PC-9 (cell line): ENCODE measurements around the gene TGFB2. TPM values are rescaled to one million over a fixed set of nuclear protein-coding genes. Genes with fewer than 3 reads are reported as not detected.

Experiments used
- BruUV-seq: library from RNA; stranded (reverse); fragments of 400-500 nt; replicated peaks from 2 replicates; lab custom pipeline; 2021; lab: Mats Ljungman, UMichigan
- CTCF ChIA-PET: fragments of 300-600 bp; sonication (Branson Sonifier 250); formaldehyde crosslinking; loops from one replicate; lab custom pipeline; 2022; ENCODE audit warnings: antibody characterized with exemption; lab: Charles Lee
- POLR2A ChIA-PET: fragments of 300-600 bp; sonication (Branson Sonifier 250); formaldehyde crosslinking; loops from one replicate; lab custom pipeline; 2022; ENCODE audit warnings: antibody characterized with exemption; ENCODE audit not compliant: unreplicated experiment; lab: Charles Lee
- DNase-seq, 2 experiments: peaks; one replicate each; pipeline versions ENCODE4 v3.0.0 to v3.0.0-alpha.2; 2015 to 2022; ENCODE audit warnings: mixed read lengths in 1 of 2
- H2AFZ ChIP-seq: fragments of 200-600 bp; sonication (generic); 2 replicates; pipeline ENCODE4 v1.8.1; 2017; ENCODE audit warnings: antibody characterized with exemption
- H3F3A ChIP-seq: fragments of 200-600 bp; sonication (generic); 2 replicates; pipeline ENCODE4 v1.8.1; 2017; ENCODE audit warnings: antibody characterized with exemption, mild to moderate bottlenecking, low read depth; ENCODE audit not compliant: insufficient read depth
- H3K27ac ChIP-seq: fragments of 200-600 bp; sonication (generic); 2 replicates; pipeline ENCODE4 v1.6.1; 2016; ENCODE audit warnings: mixed run types
- H3K27me3 ChIP-seq: fragments of 200-600 bp; sonication (generic); 2 replicates; pipeline ENCODE4 v1.6.1; 2016; ENCODE audit warnings: low read depth, mixed run types; ENCODE audit not compliant: insufficient read depth
- H3K36me3 ChIP-seq: fragments of 200-600 bp; sonication (generic); 2 replicates; pipeline ENCODE4 v1.6.1; 2016; ENCODE audit warnings: low read depth, mixed run types
- H3K4me1 ChIP-seq: fragments of 200-600 bp; sonication (generic); replicated peaks from 2 replicates; pipeline ENCODE4 v1.6.1; 2016; ENCODE audit warnings: mixed run types; ENCODE audit not compliant: insufficient read depth
- H3K4me2 ChIP-seq: fragments of 200-600 bp; sonication (generic); 2 replicates; pipeline ENCODE4 v1.6.1; 2017; ENCODE audit warnings: mixed run types
- H3K4me3 ChIP-seq: fragments of 200-600 bp; sonication (generic); 2 replicates; pipeline ENCODE4 v1.6.1; 2016; ENCODE audit warnings: mixed run types
- H3K79me2 ChIP-seq: fragments of 200-600 bp; sonication (generic); 2 replicates; pipeline ENCODE4 v1.6.1; 2017; ENCODE audit warnings: low read depth, mixed run types
- H3K9me2 ChIP-seq: fragments of 200-600 bp; sonication (generic); 2 replicates; pipeline ENCODE4 v1.8.1; 2017; ENCODE audit warnings: mild to moderate bottlenecking; ENCODE audit not compliant: insufficient read depth
- H3K9me3 ChIP-seq: fragments of 200-600 bp; sonication (generic); 2 replicates; pipeline ENCODE4 v1.8.1; 2016; ENCODE audit warnings: low read depth; ENCODE audit not compliant: insufficient read depth
- H4K20me1 ChIP-seq: fragments of 200-600 bp; sonication (generic); 2 replicates; pipeline ENCODE4 v1.8.1; 2017; ENCODE audit not compliant: insufficient read depth
- EZH2 ChIP-seq: fragments of 200-600 bp; sonication (generic); IDR thresholded peaks from 2 replicates; pipeline ENCODE4 v1.8.0; 2017; ENCODE audit warnings: antibody characterized with exemption, low read depth
- intact Hi-C: fragments of 100-400 bp; cut with micrococcal nuclease; formaldehyde crosslinking; loops from one replicate; pipeline ENCODE4 v1.10.0; 2022; ENCODE audit not compliant: unreplicated experiment
- total RNA-seq: library from RNA; stranded (reverse); gene quantifications from 2 replicates; pipeline ENCODE4 v1.2.3, GENCODE V29; 2021
- TF ChIP-seq, protein P1 (sequence below): fragments of 200-600 bp; sonication (generic); conservative IDR thresholded peaks from 2 replicates; pipeline ENCODE4 v1.6.1; 2017; ENCODE audit warnings: mixed run types, antibody characterized with exemption, mild to moderate bottlenecking, moderate library complexity

The TGFB2 gene
- total RNA-seq, 1 experiment from 2014 or later: 74.3 TPM

DNA sequence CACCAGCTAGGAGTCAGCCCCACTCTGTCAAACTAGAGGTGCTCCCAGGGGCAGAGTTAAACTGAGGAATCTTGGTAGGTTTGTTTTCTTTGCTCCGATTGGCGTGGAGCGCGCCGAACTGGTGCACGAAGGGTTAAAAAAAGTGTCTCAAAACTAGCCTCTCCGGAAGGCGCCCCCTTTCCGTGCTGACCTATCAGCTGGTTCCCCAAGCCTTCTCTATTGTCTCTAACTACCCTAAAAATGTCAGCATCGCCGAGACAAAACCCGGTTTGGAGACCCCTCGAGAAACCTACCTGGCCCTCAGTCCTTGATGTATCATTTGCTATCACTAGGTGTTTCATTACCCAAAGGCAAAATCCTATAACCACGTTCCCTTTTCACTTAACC is 2.2 kb downstream of the TGFB2 start:
- peaks cover 5% of the 10 kb centered on the region; the same call in 1 of the 2 replicates for H3K36me3 ChIP-seq
- peak in 1 of 2 experiments; percentile 34 for DNase-seq
- H2AFZ ChIP-seq: peak overlapping the region; percentile 82
- intact Hi-C loops: loop anchor here (5.0 kb wide), 1 partner anchor 825 kb away; the partner anchor contains the start of gene LYPLAL1
- POLR2A ChIA-PET: interaction anchor here (0.5 to 0.7 kb wide), 2 partner anchors 129 to 150 kb away, joined by 5 to 8 read pairs; no protein-coding TSS in a partner anchor
- TF ChIP-seq, protein P1, sequence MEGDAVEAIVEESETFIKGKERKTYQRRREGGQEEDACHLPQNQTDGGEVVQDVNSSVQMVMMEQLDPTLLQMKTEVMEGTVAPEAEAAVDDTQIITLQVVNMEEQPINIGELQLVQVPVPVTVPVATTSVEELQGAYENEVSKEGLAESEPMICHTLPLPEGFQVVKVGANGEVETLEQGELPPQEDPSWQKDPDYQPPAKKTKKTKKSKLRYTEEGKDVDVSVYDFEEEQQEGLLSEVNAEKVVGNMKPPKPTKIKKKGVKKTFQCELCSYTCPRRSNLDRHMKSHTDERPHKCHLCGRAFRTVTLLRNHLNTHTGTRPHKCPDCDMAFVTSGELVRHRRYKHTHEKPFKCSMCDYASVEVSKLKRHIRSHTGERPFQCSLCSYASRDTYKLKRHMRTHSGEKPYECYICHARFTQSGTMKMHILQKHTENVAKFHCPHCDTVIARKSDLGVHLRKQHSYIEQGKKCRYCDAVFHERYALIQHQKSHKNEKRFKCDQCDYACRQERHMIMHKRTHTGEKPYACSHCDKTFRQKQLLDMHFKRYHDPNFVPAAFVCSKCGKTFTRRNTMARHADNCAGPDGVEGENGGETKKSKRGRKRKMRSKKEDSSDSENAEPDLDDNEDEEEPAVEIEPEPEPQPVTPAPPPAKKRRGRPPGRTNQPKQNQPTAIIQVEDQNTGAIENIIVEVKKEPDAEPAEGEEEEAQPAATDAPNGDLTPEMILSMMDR: no peak
- no peak for TF ChIP-seq EZH2
- H3F3A ChIP-seq: peaks cover 28% of the 10 kb centered on the region
- peak overlapping the region; percentile 85 for H3K27ac ChIP-seq
- H3K27me3 ChIP-seq: no peaks in the 10 kb centered on the region
- CTCF ChIA-PET: no interaction called here
- peaks cover 84% of the 10 kb centered on the region for H3K79me2 ChIP-seq
- H3K9me2 ChIP-seq: no peaks in the 10 kb centered on the region
- peaks cover 48% of the 10 kb centered on the region for H3K4me1 ChIP-seq
- H3K4me3 ChIP-seq: peak overlapping the region; percentile 98
- peak overlapping the region; percentile 91 for H3K4me2 ChIP-seq
- no peaks in the 10 kb centered on the region for H3K9me3 ChIP-seq
- H4K20me1 ChIP-seq: no peaks in the 10 kb centered on the region
- TSS peak; percentile 4 for BruUV-seq

DNA sequence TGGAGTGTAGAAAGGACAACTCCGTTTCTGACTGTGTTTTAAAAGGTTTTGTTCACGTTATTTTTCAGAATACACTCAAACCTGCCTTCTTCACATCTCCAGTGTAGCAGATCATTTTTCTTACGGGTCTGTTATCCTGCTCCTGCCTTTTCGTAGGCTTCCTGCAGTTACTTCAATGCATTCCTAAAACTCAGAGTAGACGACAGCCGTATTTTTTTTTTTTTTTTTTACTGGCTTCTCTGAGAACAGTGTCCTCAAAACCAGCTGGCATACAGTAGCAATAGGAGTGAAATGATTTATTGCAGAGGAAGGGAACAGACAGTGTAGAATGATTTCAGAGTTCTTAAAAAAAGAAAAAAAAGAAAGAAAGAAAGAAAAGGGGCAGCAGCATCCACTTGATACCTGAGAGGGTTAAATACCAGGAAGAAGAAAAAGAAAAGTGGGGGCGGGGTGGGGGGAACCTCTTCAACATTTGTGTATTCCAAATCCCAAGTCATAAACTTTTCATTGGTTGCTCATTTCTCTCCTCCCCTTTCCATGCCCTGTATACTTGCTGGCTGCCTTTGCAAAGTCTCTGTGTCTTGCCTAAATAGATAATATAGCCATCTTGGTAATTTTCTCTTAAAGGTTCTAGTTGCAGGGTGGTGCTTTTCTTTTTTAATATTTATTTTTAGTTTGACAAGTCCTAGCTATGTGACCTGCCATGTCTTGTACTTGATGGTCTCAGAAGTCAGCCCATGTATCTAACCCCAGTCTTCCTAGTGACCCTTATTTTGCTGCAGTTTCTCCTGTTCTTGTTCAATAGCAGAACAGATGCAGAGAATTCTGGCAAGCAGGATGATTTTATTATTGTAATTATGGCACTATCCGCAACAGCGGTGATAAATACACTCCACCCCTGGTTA is 2.8 kb downstream of the TGFB2 start:
- Histone ChIP-seq H4K20me1 (no peaks in the 10 kb centered on the region), H2AFZ (peak overlapping the region; percentile 82), H3K36me3 (peaks cover 9% of the 10 kb centered on the region; the same call in 1 of the 2 replicates), H3K4me3 (peak overlapping the region; percentile 98), H3K9me2 (no peaks in the 10 kb centered on the region), H3K27ac (peak overlapping the region; percentile 85), H3K27me3 (no peaks in the 10 kb centered on the region), H3F3A (peaks cover 28% of the 10 kb centered on the region), H3K79me2 (peaks cover 89% of the 10 kb centered on the region), H3K9me3 (no peaks in the 10 kb centered on the region), H3K4me2 (peak overlapping the region; percentile 91), H3K4me1 (peaks cover 48% of the 10 kb centered on the region)
- intact Hi-C loops: loop anchor here (1.0 to 5.0 kb wide), 3 partner anchors 29 to 824 kb away; partner anchors contain the start of gene LYPLAL1
- CTCF ChIA-PET: no interaction called here
- DNase-seq: peak; percentile 45 to 73
- no peak for TF ChIP-seq EZH2
- TF ChIP-seq, protein P1: no peak
- POLR2A ChIA-PET: interaction anchor here (0.6 to 1.7 kb wide), 8 partner anchors 29 to 977 kb away, joined by 4 to 21 read pairs (median 6); no protein-coding TSS in a partner anchor
- BruUV-seq: no TSS peak

DNA sequence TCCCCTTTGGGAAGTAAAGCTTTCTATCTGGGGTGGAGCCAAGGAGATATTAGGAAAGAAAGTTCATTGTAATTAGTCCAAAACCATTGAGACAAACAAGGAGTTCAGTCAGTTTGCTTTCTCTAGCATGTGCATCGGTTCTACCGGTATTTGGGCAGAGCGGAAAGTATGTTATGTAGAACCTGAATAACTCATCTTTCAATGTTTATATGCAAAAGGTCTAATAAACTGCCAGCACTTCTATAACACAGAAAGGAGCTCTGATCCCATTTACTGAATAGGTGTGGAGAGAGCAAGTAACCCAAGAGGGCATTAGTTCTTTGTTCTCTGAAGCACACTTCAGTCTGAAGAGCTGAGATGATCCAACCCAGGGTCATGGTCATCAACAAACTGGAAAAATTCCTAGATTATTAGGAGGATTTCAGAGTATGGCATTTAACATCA is 3.5 kb downstream of the TGFB2 start:
- no peak for DNase-seq
- Histone ChIP-seq H3K36me3 (peaks cover 13% of the 10 kb centered on the region; the same call in 1 of the 2 replicates), H3K4me3 (peak overlapping the region; percentile 98), H4K20me1 (no peaks in the 10 kb centered on the region), H3K4me1 (peaks cover 44% of the 10 kb centered on the region), H3F3A (peaks cover 28% of the 10 kb centered on the region), H2AFZ (no peak overlapping the region), H3K4me2 (peak overlapping the region; percentile 91), H3K9me3 (no peaks in the 10 kb centered on the region; the same call in 1 of the 2 replicates), H3K9me2 (no peaks in the 10 kb centered on the region), H3K79me2 (peaks cover 95% of the 10 kb centered on the region), H3K27ac (peak overlapping the region; percentile 85), H3K27me3 (no peaks in the 10 kb centered on the region)
- CTCF ChIA-PET: no interaction called here
- POLR2A ChIA-PET: interaction anchor here (0.6 to 1.7 kb wide), 9 partner anchors 9 to 358 kb away, joined by 3 to 12 read pairs (median 5); no protein-coding TSS in a partner anchor
- TF ChIP-seq EZH2: no peak
- TF ChIP-seq, protein P1: no peak
- BruUV-seq: TSS peak; percentile 33
- intact Hi-C loops: loop anchor here (1.0 to 5.0 kb wide), 3 partner anchors 29 to 824 kb away; partner anchors contain the start of gene LYPLAL1
